NCI-H1105 treated with DMSO at 0.1 percent for 48 hours (cell line): ENCODE measurements around the gene RTCA.
"Not testable (repeated sequence)": the region's sequence is repeated elsewhere in the genome, so short reads cannot be mapped to it uniquely, and the experiment has no call there.

Source experiments
- DNase-seq: peaks from one replicate; lab custom pipeline; 2025; lab: John Stamatoyannopoulos, UW

RTCA gene

DNA sequence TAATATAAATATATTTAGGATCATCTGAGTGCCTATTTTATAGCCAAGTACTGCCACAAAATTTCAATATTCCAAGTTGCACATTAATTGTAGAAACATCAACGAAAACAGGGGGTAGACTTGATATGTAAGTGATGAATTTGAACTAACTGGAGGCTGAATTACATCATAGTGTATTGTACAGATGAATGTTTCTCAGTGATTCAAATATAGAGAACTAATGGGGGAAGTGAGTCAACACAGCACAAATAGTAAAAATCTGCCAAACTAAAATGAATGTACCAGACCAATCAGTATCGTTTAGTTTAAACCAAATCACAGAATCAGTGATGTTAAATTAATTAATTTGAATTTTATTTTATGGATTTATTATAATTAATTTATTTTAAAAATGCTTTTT, 42.8 kb downstream of the RTCA start:
- DNase-seq: no peak

DNA sequence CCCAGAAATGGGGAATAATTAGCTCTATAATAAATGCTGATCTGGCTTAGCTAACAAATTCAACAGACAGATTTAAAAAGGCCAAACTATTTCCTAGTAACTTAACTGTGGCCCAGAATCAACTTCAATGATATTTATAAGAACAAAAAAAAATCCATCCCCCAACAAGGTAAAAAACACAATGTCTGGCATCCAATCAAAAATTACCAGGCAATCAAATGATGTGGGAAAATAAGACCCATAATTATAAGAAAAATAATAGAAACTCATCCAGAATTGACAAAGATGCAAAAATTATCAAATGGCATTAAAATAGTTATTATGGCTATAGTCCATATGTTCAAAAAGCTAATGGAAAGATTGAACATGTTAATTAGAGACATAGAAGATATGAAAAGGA, 43.8 kb downstream of the RTCA start:
- DNase-seq: no peak

DNA sequence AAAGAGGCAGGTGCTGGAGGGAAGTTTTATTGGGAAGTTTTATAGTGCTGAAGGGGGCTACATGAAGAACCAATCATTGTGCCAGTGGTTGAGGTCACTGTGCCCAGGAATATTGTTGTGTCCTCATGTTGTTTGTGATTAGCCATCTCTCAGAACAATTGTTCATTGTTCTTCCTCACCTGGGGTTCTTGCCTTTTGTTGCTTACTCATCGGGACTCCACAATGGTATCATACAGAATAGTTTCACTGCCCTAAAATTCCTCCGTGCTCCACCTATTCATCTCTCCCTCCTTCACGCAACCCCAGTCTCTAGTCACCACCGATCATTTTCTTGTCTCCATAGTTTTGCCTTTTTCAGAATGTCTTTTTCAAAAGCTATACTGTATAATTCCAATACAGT, 47.4 kb downstream of the RTCA start:
- DNase-seq: no peak

DNA sequence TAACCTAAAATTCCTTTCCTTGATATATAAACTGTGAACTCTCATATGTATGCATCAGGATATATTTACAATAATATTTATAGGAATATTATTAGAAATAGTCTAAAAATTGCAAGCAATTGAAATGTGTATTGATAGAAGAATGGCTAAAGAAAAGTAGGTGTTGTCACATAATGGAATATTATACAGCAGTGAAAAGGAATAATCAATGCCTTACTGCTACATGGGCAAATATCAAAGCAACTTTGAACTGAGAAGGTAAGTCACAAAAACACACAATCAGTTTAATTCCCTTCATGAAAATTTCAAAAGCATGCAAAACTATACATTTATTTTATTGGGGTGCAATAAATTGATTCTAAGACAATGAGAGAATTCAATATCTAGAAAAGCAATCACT, 50.6 kb downstream of the RTCA start:
- no peak for DNase-seq

DNA sequence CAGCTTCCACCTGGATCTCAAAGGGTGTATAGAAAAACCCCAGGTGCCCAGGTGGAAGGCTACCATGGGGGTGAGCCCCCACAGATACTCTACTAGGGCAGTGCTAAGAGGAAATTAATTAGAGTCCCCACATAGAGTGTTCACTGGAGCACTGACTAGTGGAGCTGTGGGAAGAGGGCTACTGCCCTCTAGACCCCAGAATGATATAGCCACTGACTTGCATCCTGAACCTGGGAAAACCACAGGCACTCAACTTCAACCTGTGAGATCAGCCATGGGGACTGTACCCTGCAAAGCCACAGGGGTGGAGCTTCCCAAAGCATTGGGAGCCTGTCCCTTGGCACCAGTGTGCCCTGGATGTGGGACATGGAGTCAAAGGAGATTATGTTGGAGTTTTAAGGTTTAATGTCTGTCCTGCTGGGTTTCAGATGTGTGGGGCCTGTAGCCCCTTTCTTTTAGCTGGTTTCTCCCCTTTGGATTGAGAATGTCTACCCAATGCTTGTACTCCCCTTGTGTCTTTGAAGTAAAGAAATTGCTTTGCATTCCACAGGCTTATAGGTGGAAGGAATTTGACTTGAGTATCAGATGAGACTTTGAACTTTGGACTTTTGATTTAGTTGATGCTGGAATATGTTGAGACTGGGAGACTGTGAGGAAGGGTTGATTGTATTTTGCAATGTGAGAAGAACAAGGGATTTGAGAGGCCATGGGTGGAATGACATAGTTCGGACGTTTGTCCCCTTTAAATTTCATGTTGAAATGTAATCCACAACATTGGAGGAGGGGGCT, 54.5 kb downstream of the RTCA start:
- DNase-seq: no peak

DNA sequence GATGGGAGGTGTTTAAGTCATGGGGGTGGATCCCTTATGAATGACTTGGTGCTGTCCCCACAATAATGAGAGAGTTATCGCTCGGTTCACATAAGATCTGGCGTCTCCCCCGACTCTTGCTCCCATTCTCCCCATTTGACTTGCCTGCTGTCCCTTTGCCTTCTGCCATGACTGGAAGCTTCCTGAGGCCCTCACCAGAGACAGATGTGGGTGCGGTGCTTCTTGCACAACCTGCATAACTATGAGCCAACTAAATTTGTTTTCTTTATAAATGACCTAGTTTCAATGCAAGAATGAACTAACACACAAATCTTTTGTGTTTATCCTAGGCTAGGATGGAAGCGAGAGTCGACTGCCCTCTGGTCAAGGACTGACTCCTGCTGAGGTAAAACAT, 55.1 kb downstream of the RTCA start:
- DNase-seq: no peak

DNA sequence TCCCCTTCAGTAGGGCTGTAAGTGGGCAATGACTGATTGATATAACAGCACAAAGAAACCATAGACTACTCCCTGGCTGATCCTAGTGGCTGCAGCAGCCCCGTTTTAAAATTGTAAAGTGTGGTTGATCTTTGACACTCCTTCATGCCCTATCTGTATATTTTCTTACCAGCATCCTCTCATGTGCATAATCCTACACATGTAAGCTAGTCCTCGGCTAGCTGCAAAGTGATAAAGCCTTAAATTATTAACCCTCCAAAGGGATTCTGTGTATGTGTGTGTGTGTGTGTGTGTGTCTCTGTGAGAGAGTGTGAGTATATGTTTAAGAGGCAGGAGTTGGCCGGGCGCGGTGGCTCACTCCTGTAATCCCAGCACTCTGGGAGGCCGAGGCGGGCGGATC, 55.5 kb downstream of the RTCA start:
- no peak for DNase-seq

DNA sequence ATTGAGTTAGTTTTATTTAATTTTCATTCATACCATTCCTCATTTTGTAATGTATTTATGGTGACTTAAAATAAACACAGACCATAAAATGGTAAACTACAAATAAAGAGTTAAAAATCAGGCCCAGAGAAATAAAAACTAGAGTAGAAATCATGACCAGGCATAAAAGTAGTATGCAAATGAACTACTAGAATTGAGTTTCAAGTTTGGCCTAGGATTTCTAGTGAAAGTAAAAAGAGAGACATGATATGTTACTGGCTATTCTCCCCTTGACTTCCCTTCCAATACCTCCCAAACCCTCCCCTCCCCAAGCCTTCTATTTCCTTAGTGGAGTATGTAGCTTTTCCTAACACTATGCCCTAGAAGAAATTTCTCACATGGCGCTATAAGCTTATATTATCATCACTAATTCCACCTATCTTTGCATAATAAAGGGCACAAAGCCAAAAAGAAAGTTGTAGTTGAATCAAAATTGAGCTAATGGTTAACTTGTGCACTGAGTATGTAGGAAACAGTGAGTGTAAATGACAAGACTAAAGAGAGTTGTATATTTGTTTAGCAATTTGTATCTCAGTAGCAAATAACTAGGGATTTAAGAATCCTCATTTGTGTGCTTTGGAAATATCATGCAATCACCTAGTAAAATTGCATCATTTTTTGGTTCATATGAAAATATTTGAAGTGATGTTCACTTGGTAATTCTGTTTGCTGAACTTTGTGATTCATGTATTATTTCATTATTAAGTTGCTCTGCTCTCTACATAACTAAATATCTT, 56.6 kb downstream of the RTCA start:
- DNase-seq: no peak

DNA sequence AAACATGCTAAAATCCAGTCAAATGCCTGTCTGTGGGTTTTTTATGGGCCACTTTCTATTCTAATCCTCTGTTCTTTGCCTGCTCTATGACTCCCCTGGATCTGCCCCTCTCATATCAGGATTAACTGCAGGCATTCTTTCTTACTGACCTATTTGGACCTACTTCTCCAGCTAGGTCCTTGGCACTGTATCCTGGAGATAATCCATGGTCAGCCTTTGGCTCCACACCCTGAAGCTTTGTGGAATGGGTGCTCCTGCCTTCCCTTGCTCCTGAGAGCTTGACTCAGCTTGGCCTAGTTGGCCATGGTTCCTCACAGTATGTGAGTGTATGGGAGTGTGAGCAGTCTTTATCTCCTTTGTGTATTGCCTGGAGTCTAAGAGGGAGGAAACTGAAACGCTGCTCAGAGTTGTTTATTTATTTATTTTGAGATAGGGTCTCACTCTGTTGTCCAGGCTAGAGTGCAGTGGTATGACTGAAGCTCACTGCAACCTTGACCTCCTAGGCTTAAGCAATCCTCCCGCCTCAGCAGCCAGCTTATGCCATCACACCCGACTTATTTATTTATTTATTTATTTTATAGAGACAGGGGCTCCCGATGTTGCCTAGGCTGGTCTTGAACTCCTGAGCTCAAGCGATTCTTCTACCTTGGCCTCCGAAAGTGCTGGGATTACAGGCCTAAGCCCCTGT, 57.5 kb downstream of the RTCA start:
- DNase-seq: no peak

DNA sequence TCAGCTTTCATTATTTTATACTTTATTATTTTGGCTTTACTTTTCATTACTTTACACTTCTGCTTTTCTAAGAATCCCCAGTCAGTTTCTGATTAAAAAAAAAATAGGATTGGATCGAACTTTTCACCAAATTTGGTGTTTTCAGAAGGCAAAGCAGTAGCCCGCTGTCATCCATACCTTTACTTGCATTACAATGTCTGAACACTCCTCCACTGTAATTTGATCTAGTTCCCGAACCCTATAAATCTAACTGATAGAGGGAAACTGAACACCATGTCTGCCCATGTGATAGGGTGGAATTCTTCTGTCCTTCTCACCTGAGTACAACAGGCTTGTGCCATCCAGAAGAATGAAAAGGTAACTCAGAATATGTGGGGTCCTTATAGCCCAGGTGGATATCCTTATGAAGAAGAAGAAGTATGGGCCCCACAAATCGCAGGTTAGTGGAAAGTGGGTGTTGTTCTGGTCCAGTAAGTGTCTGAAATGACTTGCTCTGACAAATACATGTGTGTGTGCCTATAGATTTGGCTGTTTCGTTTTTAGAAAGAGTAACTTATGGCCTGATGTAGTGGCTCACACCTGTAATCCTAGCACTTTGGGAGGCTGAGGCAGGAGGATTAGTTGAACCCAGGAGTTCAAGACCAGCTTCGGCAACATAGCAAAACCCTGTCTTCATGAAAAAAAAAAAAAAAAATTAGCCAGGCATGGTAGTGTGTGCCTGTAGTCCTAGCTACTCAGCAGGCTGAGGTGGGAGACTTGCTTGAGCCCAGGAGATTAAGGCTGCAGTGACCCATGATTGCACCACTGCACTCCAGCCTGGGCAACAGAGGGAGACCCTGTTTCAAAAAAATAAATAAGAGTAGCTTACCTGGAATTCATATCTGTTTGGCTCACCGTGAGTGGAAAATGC, 59.7 kb downstream of the RTCA start:
- no peak for DNase-seq

DNA sequence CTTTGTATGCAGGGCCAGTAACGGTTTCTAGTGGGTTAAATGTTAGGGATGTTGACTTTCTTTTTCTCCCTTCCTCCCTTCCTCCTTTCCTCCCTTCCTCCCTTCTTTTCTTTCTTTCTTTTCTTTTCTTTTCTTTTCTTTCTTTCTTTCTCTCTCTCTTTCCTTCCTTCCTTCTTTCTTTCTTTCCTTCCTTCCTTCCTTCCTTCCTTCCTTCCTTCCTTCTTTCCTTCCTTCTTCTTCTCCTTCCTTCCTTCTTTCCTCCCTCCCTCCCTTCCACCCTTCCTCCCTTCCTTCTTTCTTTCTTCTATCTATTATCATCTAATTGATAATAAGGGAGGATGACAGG, 60.3 kb downstream of the RTCA start:
- DNase-seq: not testable (repeated sequence)

DNA sequence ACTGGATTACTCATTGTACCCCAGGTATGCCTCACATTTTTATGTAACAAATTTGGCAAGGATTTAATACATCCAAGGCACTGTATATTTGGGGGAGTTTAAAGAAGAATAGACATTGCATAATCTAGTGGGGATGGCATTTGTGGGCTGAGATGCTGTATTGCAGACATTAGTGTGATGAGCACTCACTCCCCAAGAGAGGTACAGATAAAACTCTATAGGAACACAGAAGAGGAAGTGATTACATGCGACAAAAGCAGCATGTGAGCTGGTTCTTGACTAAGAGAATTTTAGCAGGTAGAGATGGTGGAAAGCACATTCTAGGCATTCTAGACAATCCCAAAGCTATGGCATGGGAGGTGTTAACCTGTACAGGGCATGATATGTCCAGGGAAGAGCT, 62.1 kb downstream of the RTCA start:
- no peak for DNase-seq

DNA sequence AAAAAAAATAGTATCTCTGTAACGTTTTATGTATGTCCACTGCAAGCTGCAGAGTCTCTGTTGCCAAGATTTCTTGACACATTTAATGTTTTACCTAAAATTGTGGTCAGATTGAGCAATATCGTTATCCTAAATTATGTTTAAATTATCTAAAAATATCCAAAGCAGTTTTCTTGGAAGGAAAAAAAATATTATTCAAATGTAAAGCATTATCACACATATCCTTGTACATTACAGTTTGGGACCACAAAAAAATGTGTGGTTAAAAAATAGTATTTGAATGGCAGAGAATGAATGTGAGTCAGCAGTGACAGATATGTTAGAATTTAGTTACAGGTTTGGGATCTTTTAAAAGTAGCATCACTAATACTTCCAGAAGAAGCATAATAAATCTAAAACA, 65.1 kb downstream of the RTCA start:
- DNase-seq: not testable (repeated sequence)

DNA sequence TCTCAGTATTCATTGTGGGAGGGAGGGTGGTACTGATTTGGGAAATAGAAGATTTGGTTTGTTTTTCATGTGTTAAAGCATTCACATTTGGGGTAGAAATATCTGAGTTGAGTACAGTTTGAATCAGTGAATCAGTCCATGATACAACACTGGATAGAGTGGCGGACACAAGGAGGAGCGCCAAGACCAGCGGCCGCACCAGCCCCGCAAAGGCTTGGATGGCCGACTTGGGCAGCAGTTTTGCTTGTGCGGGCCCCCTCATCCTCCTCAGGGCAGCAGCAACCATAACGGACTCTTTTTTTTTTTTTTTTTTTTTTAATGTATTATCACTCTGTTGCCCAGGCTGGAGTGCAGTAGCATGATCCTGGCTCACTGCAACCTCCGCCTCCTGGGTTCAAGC, 66.3 kb downstream of the RTCA start:
- DNase-seq: no peak

DNA sequence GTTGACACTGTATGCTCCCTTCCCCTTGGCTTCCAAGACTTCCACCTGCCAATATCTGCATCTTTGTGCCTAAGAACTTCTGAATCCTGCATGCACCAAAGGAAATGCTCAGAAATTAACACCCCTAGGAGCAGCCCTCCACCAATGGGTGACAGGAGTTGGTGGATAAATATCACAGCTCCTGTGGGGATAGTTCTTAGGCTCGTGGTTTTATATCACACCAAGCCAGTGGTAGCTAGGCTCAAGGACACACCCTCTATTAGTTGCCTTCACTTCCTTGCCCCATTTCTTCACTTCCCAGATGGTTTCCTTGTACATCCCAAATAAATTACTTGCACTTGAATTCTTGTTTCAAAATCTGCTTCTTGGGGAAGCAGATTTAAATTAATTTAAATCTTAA, 69.4 kb downstream of the RTCA start:
- no peak for DNase-seq

DNA sequence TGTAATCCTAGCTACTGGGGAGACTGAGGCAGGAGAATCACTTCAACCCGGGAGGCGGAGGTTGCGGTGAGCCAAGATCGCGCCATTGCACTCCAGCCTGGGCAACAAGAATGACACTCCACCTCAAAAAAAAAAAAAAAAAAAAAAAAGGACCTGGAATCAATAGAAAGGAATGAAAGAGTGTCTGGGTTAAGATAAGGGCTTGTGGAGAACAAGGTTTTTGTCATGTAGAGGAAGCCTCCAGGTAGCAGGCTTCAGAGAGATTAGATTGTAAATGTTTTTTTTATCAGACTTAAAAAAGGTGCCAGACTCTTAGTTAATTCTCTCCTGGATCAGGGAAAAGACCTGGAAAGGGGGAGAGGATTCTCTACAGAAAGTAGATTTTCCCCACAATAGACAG, 71.9 kb downstream of the RTCA start:
- not testable (repeated sequence) for DNase-seq

DNA sequence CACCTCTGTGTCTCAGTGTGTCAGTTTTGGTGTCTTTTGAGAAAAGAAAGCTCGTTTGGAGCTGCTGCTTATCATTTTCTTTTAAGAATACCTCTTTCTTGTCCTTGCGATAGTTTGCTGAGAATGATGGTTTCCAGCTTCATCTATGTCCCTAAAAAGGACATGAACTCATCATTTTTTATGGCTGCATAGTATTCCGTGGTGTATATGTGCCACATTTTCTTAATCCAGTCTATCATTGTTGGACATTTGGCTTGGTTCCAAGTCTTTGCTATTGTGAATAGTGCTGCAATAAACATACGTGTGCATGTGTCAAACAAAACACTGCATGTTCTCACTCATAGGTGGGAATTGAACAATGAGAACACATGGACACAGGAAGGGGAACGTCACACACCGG, 73.7 kb downstream of the RTCA start:
- not testable (repeated sequence) for DNase-seq

DNA sequence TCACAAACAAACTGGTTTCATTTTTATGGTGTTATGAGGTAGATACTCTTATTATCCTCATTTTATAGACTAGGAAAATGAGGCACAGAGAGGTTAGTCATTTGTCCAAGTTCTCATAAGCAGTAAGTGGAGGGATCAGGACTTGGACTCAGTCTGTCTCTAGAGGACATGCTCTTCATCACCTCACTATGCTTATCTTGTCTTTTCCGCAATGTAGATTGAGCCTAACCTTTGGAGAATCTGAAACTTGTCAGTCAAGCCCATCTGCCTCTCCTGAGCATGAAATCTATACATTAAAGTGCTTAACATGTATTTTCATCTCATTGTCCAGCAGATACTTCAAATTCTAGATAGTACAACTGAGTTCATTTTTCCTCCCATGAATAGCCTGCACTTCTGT, 74.5 kb downstream of the RTCA start:
- no peak for DNase-seq

DNA sequence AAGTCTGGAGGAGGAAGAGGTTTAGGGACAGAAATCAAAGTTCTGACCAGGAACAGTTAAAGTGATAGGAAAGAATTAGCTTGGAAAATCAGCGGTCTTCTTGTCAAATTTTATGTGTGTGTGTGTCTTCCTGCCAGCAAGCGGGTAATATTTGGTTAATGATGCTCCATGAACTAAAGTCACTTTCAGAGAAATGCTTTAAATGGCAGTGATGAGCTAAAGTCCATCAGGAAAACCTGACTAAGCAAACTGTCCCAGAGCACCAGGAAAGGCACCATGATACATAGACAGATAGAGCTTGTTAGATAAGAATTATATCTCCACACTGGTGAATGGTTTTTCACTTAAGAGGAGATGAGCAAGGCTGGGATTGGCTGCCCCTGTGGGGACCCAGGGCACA, 76.3 kb downstream of the RTCA start:
- DNase-seq: no peak
